ENCODE data around the gene FBXO4.

FBXO4 gene

GRCh38 chr5:41924872-41925554 is at the start of gene FBXO4:
Gene FBXO4, plus strand, starts transcription at chr5:41925281. Its CDS starts 29 bp downstream, at chr5:41925310.
- peak; percentile 92 to 94 for DNase-seq
- TF ChIP-seq POLR2A (IDR thresholded peaks at IDR 0.05; ENCODE audit: low read length) (peak; percentile 93), GATA1 (IDR thresholded peaks at IDR 0.05; ENCODE audit: low read depth, low read length) (no peak)

GRCh38 chr5:41876678-41877077 is 48.4 kb upstream of the FBXO4 start:
- TF ChIP-seq GATA1 (IDR thresholded peaks at IDR 0.05; ENCODE audit: low read depth, low read length): no peak
- no peak for TF ChIP-seq POLR2A (IDR thresholded peaks at IDR 0.05; ENCODE audit: low read length)
- DNase-seq: no peak

GRCh38 chr5:41877408-41877807 is 47.7 kb upstream of the FBXO4 start:
- no peak for DNase-seq
- no peak for TF ChIP-seq GATA1 (IDR thresholded peaks at IDR 0.05; ENCODE audit: low read depth, low read length)
- no peak for TF ChIP-seq POLR2A (IDR thresholded peaks at IDR 0.05; ENCODE audit: low read length)

- TF ChIP-seq GATA1 (IDR thresholded peaks at IDR 0.05; ENCODE audit: low read depth, low read length): no peak
- no peak for TF ChIP-seq POLR2A (IDR thresholded peaks at IDR 0.05; ENCODE audit: low read length)
- DNase-seq: no peak
These were observed 46.9 kb upstream of the FBXO4 start for GRCh38 chr5:41878173-41878572.

- no peak for DNase-seq
- TF ChIP-seq POLR2A (IDR thresholded peaks at IDR 0.05; ENCODE audit: low read length) (no peak), GATA1 (IDR thresholded peaks at IDR 0.05; ENCODE audit: low read depth, low read length) (no peak)
These were observed 46.2 kb upstream of the FBXO4 start for GRCh38 chr5:41878643-41879478.

- TF ChIP-seq POLR2A (IDR thresholded peaks at IDR 0.05; ENCODE audit: low read length): no peak
- no peak for TF ChIP-seq GATA1 (IDR thresholded peaks at IDR 0.05; ENCODE audit: low read depth, low read length)
- no peak for DNase-seq
These were observed 42.3 kb upstream of the FBXO4 start for GRCh38 chr5:41882765-41883164.

GRCh38 chr5:41883243-41883642 is 41.8 kb upstream of the FBXO4 start:
- peak; percentile 9 to 67 for DNase-seq
- no peak for TF ChIP-seq GATA1 (IDR thresholded peaks at IDR 0.05; ENCODE audit: low read depth, low read length)
- no peak for TF ChIP-seq POLR2A (IDR thresholded peaks at IDR 0.05; ENCODE audit: low read length)

GRCh38 chr5:41883936-41884335 is 41.1 kb upstream of the FBXO4 start:
- no peak for TF ChIP-seq POLR2A (IDR thresholded peaks at IDR 0.05; ENCODE audit: low read length)
- no peak for TF ChIP-seq GATA1 (IDR thresholded peaks at IDR 0.05; ENCODE audit: low read depth, low read length)
- no peak for DNase-seq

- no peak for TF ChIP-seq POLR2A (IDR thresholded peaks at IDR 0.05; ENCODE audit: low read length)
- TF ChIP-seq GATA1 (IDR thresholded peaks at IDR 0.05; ENCODE audit: low read depth, low read length): no peak
- no peak for DNase-seq
These were observed 39.8 kb upstream of the FBXO4 start for GRCh38 chr5:41885286-41885685.

- peak; percentile 9 to 51 for DNase-seq
- TF ChIP-seq POLR2A (IDR thresholded peaks at IDR 0.05; ENCODE audit: low read length) (no peak), GATA1 (IDR thresholded peaks at IDR 0.05; ENCODE audit: low read depth, low read length) (no peak)
These were observed 33.9 kb upstream of the FBXO4 start for GRCh38 chr5:41891066-41891707.

GRCh38 chr5:41892031-41892430 is 33.0 kb upstream of the FBXO4 start:
- TF ChIP-seq POLR2A (IDR thresholded peaks at IDR 0.05; ENCODE audit: low read length) (no peak), GATA1 (IDR thresholded peaks at IDR 0.05; ENCODE audit: low read depth, low read length) (no peak)
- DNase-seq: no peak

GRCh38 chr5:41893074-41893851 is 31.8 kb upstream of the FBXO4 start:
- no peak for DNase-seq
- TF ChIP-seq GATA1 (IDR thresholded peaks at IDR 0.05; ENCODE audit: low read depth, low read length): no peak
- TF ChIP-seq POLR2A (IDR thresholded peaks at IDR 0.05; ENCODE audit: low read length): no peak

GRCh38 chr5:41896230-41896629 is 28.9 kb upstream of the FBXO4 start:
- TF ChIP-seq GATA1 (IDR thresholded peaks at IDR 0.05; ENCODE audit: low read depth, low read length) (no peak), POLR2A (IDR thresholded peaks at IDR 0.05; ENCODE audit: low read length) (no peak)
- DNase-seq: no peak
